Measurements from ENCODE around the gene GPM6B. TPM values are rescaled to one million over a fixed set of nuclear protein-coding genes. Genes with fewer than 3 reads are reported as not detected.

GPM6B gene, protein sequence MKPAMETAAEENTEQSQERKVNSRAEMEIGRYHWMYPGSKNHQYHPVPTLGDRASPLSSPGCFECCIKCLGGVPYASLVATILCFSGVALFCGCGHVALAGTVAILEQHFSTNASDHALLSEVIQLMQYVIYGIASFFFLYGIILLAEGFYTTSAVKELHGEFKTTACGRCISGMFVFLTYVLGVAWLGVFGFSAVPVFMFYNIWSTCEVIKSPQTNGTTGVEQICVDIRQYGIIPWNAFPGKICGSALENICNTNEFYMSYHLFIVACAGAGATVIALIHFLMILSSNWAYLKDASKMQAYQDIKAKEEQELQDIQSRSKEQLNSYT
- under 1 TPM in 2 of 5 donors, not detected in 3; 0.09 to 0.35 TPM for total RNA-seq
- 0.15 TPM for total RNA-seq (2013)
- total RNA-seq = 0 to 0.21 (median 0) reads per million in 29 experiments

DNA sequence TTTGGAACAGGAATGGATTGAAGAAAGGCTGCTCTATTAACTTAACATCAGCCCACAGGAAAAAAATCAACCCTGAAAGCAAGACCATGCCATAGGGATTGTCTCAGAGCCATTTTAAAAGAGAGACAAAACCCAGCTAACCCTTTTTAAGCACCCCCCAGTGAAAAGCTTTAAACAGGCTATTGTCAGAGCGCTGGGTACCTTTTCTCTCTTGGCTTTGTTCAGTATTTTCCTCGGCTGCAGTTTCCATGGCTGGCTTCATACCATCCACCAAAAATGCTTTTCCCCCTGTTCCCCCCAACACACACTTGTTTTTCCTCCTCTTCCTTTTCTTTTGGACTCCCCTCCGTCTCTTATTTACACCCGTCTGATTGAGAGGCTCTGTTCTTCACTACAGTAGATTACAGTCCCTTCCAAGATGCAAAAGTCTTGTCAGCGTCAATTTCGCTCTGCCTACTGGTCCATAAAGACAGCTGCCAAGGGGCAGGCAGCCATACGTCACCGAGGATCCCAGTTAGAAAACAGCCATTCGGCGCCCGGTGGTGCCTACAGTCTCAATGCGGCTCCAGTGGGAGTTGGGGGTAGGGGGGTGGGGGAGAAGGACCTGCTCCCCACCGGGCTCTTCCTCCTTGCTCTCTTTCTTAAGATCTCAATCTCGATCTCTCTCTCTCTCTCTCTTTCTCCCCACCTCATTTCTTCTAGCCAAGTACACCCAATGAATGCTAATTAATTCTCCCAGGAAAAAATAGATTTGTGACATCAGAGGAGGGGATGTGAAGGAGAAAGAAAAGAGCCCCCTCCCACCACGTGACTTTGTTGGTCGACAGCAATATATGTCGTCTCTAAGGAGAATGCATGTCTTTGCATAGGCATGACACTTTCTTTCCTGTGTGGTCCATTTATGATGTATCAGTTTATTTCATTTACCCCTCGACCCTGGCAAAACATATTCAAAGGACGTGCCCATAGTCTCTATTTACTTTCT is at the start of gene GPM6B:
GPM6B (minus strand) TSS at position 451 of the 985 bp plus-strand sequence; CDS start at position 262, 189 bp downstream.
- no peak within 1 kb of the TSS for H3K27ac Mint-ChIP-seq
- no peak for ATAC-seq (replicated peaks in 1 of 4)
- DNase-seq = no peak
- Histone ChIP-seq H3K9me3 (no peaks in the 10 kb centered on the region), H3K27ac (ENCODE audit: low read length) (no peak within 1 kb of the TSS), H3K36me3 (ENCODE audit: control insufficient read depth in 2 of 2, extremely low read depth in 1 of 2, insufficient read depth in 1 of 2, low read length in 1 of 2) (no peaks in the 10 kb centered on the region), H3K4me3 (ENCODE audit: control insufficient read depth in 1 of 2, extremely low read depth in 1 of 2, low read length in 1 of 2) (no peak within 1 kb of the TSS), H3K4me1 (ENCODE audit: control insufficient read depth in 1 of 2, extremely low read depth in 1 of 2, insufficient read depth in 2 of 2, low read length in 2 of 2) (no peaks in the 10 kb centered on the region), H3K27me3 (replicated peaks in 1 of 2; ENCODE audit: control insufficient read depth in 2 of 2, extremely low read depth in 1 of 2, insufficient read depth in 2 of 2, low read length in 1 of 2) (no peaks in the 10 kb centered on the region)
- POLR2A ChIA-PET = no interaction called here
- H3K9me3 Mint-ChIP-seq = no peaks in the 10 kb centered on the region
- CTCF ChIA-PET = interaction anchor here in 1 of 2 donors (0.6 kb wide), 1 partner anchor 127 kb away, joined by 3 read pairs; no protein-coding TSS in a partner anchor
- no peaks in the 10 kb centered on the region for H3K36me3 Mint-ChIP-seq
- no peaks in the 10 kb centered on the region for H3K4me1 Mint-ChIP-seq
- peaks cover 23 to 50% of the 10 kb centered on the region in 2 donors for H3K27me3 Mint-ChIP-seq
- WGBS (ENCODE audit: insufficient coverage) = 83% methylated on average over 1 of the region's 19 CpGs
- H3K4me3 Mint-ChIP-seq = no peak within 1 kb of the TSS

DNA sequence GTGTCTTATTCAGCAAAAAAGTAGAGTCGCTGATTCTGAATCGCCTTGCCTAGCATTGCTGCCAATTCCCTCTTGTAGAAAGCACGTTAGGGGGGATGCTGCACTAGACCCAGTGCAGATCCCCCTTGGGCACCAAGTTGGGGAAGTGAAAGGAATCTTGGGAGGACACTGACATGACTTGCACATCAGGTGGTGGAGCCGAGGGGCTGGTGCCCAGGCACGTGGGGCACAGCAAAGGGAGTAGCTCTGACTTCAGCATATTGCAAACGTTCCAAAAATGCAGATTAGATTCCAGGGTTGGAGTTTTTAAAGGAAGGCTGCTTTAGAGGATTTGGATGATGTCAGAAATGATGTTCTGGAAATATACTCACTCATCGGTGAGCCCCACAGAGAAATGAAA is 47.4 kb upstream of the GPM6B start:
- Mint-ChIP-seq H3K27ac (no peak overlapping the region), H3K4me1 (no peaks in the 10 kb centered on the region), H3K36me3 (no peaks in the 10 kb centered on the region), H3K9me3 (no peaks in the 10 kb centered on the region), H3K4me3 (no peak overlapping the region), H3K27me3 (peaks cover 2 to 43% of the 10 kb centered on the region in 2 donors)
- Histone ChIP-seq H3K4me3 (ENCODE audit: control insufficient read depth in 1 of 2, extremely low read depth in 1 of 2, low read length in 1 of 2) (no peak overlapping the region), H3K36me3 (ENCODE audit: control insufficient read depth in 2 of 2, extremely low read depth in 1 of 2, insufficient read depth in 1 of 2, low read length in 1 of 2) (no peaks in the 10 kb centered on the region), H3K4me1 (ENCODE audit: control insufficient read depth in 1 of 2, extremely low read depth in 1 of 2, insufficient read depth in 2 of 2, low read length in 2 of 2) (no peaks in the 10 kb centered on the region), H3K9me3 (no peaks in the 10 kb centered on the region), H3K27ac (ENCODE audit: low read length) (no peak overlapping the region), H3K27me3 (replicated peaks in 1 of 2; ENCODE audit: control insufficient read depth in 2 of 2, extremely low read depth in 1 of 2, insufficient read depth in 2 of 2, low read length in 1 of 2) (no peaks in the 10 kb centered on the region)
- DNase-seq (no peak), ATAC-seq (replicated peaks in 1 of 4) (no peak)
- ChIA-PET POLR2A (no interaction called here), CTCF (no interaction called here)
- WGBS (ENCODE audit: insufficient coverage) = no CpG with 5 or more reads among the region's 7 CpGs

DNA sequence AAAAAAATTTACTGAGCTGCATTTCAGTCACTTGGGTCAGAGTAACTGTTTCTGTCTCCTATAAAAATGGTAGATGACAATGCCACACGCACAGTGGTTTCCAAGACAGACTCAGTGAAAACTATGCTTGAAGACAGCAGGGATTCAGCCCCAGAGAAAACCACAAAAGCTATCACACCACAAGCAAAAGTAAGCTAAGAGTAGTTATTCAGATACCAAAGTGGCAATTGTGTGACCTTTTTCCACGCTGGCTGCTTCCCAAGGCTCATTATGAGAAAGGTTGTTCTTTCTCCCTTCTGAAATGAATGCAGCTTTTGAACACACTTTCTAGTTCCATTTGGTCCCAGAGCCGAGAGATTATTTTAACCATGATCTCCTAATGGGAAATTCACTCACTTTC is 46.4 kb upstream of the GPM6B start:
- Histone ChIP-seq H3K4me3 (ENCODE audit: control insufficient read depth in 1 of 2, extremely low read depth in 1 of 2, low read length in 1 of 2) (no peak overlapping the region), H3K27ac (ENCODE audit: low read length) (no peak overlapping the region), H3K9me3 (no peaks in the 10 kb centered on the region), H3K4me1 (ENCODE audit: control insufficient read depth in 1 of 2, extremely low read depth in 1 of 2, insufficient read depth in 2 of 2, low read length in 2 of 2) (no peaks in the 10 kb centered on the region), H3K36me3 (ENCODE audit: control insufficient read depth in 2 of 2, extremely low read depth in 1 of 2, insufficient read depth in 1 of 2, low read length in 1 of 2) (no peaks in the 10 kb centered on the region), H3K27me3 (replicated peaks in 1 of 2; ENCODE audit: control insufficient read depth in 2 of 2, extremely low read depth in 1 of 2, insufficient read depth in 2 of 2, low read length in 1 of 2) (no peaks in the 10 kb centered on the region)
- Mint-ChIP-seq H3K27ac (no peak overlapping the region), H3K4me3 (no peak overlapping the region), H3K27me3 (peaks cover 6 to 42% of the 10 kb centered on the region in 2 donors), H3K36me3 (no peaks in the 10 kb centered on the region), H3K4me1 (no peaks in the 10 kb centered on the region), H3K9me3 (no peaks in the 10 kb centered on the region)
- POLR2A ChIA-PET = no interaction called here
- ATAC-seq (replicated peaks in 1 of 4) (no peak), DNase-seq (no peak)
- no CpG with 5 or more reads among the region's 3 CpGs for WGBS (ENCODE audit: insufficient coverage)
- CTCF ChIA-PET = no interaction called here

DNA sequence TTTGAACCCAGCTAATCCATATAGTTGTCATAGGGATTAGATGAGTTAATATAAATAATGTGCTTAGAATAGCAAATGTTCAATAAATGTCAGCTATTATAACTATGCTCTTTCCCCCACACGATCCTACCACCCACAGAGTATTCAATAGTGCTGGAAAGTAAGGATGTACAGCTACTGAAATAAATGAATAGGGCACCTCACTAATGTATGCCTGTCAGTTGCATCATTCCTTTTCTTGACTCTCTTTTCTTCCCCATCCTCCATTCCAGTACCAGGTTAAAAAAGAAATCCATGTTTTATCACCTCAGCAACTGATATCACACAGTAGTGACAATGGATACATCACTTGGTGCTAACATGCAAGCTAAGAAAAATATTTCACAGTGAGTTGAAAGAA is 42.8 kb upstream of the GPM6B start:
- POLR2A ChIA-PET = no interaction called here
- Histone ChIP-seq H3K27ac (ENCODE audit: low read length) (no peak overlapping the region), H3K4me3 (ENCODE audit: control insufficient read depth in 1 of 2, extremely low read depth in 1 of 2, low read length in 1 of 2) (no peak overlapping the region), H3K4me1 (ENCODE audit: control insufficient read depth in 1 of 2, extremely low read depth in 1 of 2, insufficient read depth in 2 of 2, low read length in 2 of 2) (no peaks in the 10 kb centered on the region), H3K36me3 (ENCODE audit: control insufficient read depth in 2 of 2, extremely low read depth in 1 of 2, insufficient read depth in 1 of 2, low read length in 1 of 2) (no peaks in the 10 kb centered on the region), H3K27me3 (replicated peaks in 1 of 2; ENCODE audit: control insufficient read depth in 2 of 2, extremely low read depth in 1 of 2, insufficient read depth in 2 of 2, low read length in 1 of 2) (no peaks in the 10 kb centered on the region), H3K9me3 (no peaks in the 10 kb centered on the region)
- no peak for ATAC-seq (replicated peaks in 1 of 4)
- Mint-ChIP-seq H3K9me3 (no peaks in the 10 kb centered on the region), H3K27me3 (peaks cover 6 to 55% of the 10 kb centered on the region in 2 donors), H3K4me3 (no peak overlapping the region), H3K4me1 (peaks cover 0 to 2% (median 2%) of the 10 kb centered on the region in 3 donors), H3K36me3 (no peaks in the 10 kb centered on the region), H3K27ac (no peak overlapping the region)
- CTCF ChIA-PET = no interaction called here
- no CpG with 5 or more reads among the region's 1 CpG for WGBS (ENCODE audit: insufficient coverage)
- DNase-seq = no peak

DNA sequence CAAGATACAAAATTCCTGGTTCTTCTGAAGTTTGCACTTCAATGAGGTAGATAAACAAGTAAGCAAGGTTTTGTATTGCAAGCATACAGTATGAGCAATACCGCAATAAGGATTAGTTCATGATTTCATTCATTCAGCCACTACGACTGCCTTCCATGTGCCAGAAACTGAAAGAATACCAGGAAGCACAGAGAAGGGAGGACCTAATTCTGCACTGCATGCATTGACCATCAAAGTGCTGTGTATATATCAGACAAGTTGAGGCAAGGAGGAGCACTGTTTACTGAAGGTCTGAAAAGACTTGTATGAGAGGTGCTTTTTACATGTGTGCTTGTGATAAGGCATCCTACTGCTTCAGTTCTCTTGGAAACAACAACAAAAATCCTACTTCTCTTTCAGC is 40.9 kb upstream of the GPM6B start:
- no peak overlapping the region for H3K4me3 Mint-ChIP-seq
- ChIA-PET POLR2A (no interaction called here), CTCF (no interaction called here)
- H3K27me3 Mint-ChIP-seq = peaks cover 6 to 47% of the 10 kb centered on the region in 2 donors
- H3K9me3 Mint-ChIP-seq = no peaks in the 10 kb centered on the region
- no peak overlapping the region for H3K27ac Mint-ChIP-seq
- H3K4me3 ChIP-seq (ENCODE audit: control insufficient read depth in 1 of 2, extremely low read depth in 1 of 2, low read length in 1 of 2) = no peak overlapping the region
- H3K9me3 ChIP-seq = no peaks in the 10 kb centered on the region
- H3K36me3 ChIP-seq (ENCODE audit: control insufficient read depth in 2 of 2, extremely low read depth in 1 of 2, insufficient read depth in 1 of 2, low read length in 1 of 2) = no peaks in the 10 kb centered on the region
- H3K36me3 Mint-ChIP-seq = no peaks in the 10 kb centered on the region
- whole genome bisulfite sequencing (ENCODE audit: insufficient coverage) = no CpG with 5 or more reads among the region's 2 CpGs
- no peak for DNase-seq
- ATAC-seq (replicated peaks in 1 of 4) = no peak
- no peaks in the 10 kb centered on the region for H3K27me3 ChIP-seq (replicated peaks in 1 of 2; ENCODE audit: control insufficient read depth in 2 of 2, extremely low read depth in 1 of 2, insufficient read depth in 2 of 2, low read length in 1 of 2)
- H3K27ac ChIP-seq (ENCODE audit: low read length) = no peak overlapping the region
- H3K4me1 Mint-ChIP-seq = peaks cover 0 to 2% (median 2%) of the 10 kb centered on the region in 3 donors
- H3K4me1 ChIP-seq (ENCODE audit: control insufficient read depth in 1 of 2, extremely low read depth in 1 of 2, insufficient read depth in 2 of 2, low read length in 2 of 2) = no peaks in the 10 kb centered on the region

DNA sequence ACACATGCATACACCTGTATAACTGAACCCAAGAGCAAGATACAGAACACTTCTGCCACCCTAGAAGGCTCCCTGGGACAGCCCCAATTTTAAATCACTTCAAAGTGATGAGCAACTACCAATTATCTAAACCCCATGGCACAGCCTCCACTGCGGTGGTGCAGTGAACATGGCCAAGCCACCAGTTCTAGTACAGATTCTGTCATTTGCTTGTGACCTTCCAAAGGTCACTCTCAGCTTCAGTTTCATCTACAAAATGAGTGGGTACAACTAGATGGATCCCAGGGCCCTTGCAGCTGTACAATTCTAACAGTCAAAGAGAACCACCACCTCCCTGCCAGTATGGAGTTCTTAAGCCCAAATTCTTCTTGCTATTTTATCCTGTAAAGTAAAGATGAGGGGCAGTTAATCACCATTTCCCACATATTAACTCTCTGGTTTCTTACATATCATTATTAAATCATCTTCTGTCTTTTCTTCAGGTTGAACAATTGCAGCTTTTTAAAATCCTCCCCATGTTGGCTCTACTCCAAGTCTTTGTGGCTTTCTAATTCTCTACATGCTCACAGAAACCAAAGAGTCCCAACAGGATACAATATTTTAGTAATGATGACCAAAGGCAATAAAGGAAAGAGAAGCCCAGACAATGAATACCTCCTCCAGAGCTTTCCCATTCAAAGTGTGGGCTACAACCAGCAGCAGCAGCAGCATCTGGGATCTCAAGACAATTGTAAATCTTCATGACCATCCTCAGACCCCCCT is 39.0 kb upstream of the GPM6B start:
- ChIA-PET CTCF (no interaction called here), POLR2A (no interaction called here)
- DNase-seq = no peak
- peaks cover 6 to 44% of the 10 kb centered on the region in 2 donors for H3K27me3 Mint-ChIP-seq
- Histone ChIP-seq H3K27ac (ENCODE audit: low read length) (no peak overlapping the region), H3K9me3 (no peaks in the 10 kb centered on the region), H3K4me3 (ENCODE audit: control insufficient read depth in 1 of 2, extremely low read depth in 1 of 2, low read length in 1 of 2) (no peak overlapping the region), H3K27me3 (replicated peaks in 1 of 2; ENCODE audit: control insufficient read depth in 2 of 2, extremely low read depth in 1 of 2, insufficient read depth in 2 of 2, low read length in 1 of 2) (no peaks in the 10 kb centered on the region), H3K36me3 (ENCODE audit: control insufficient read depth in 2 of 2, extremely low read depth in 1 of 2, insufficient read depth in 1 of 2, low read length in 1 of 2) (no peaks in the 10 kb centered on the region), H3K4me1 (ENCODE audit: control insufficient read depth in 1 of 2, extremely low read depth in 1 of 2, insufficient read depth in 2 of 2, low read length in 2 of 2) (no peaks in the 10 kb centered on the region)
- no peaks in the 10 kb centered on the region for H3K36me3 Mint-ChIP-seq
- peaks cover 0 to 4% (median 2%) of the 10 kb centered on the region in 3 donors for H3K4me1 Mint-ChIP-seq
- H3K27ac Mint-ChIP-seq = no peak overlapping the region
- H3K9me3 Mint-ChIP-seq = no peaks in the 10 kb centered on the region
- 80% methylated on average over 1 of the region's 1 CpG for WGBS (ENCODE audit: insufficient coverage)
- no peak for ATAC-seq (replicated peaks in 1 of 4)
- H3K4me3 Mint-ChIP-seq = no peak overlapping the region
